OCI-LY3 (cell line): ENCODE data around the gene ABHD13.

ENCODE experiments used
- CTCF ChIP-seq: fragments of 200-600, 300-600 bp; sonication (generic); IDR thresholded peaks from 2 replicates; pipeline ENCODE4 v1.5.1; 2014; ENCODE audit warnings: antibody characterized with exemption, low read length, low read depth
- EZH2phosphoT487 ChIP-seq: fragments of 200-600 bp; shearing (Covaris generic); IDR thresholded peaks from 2 replicates; pipeline ENCODE4 v1.6.1; 2018; ENCODE audit warnings: antibody characterized with exemption, mixed run types, low read depth

DNA sequence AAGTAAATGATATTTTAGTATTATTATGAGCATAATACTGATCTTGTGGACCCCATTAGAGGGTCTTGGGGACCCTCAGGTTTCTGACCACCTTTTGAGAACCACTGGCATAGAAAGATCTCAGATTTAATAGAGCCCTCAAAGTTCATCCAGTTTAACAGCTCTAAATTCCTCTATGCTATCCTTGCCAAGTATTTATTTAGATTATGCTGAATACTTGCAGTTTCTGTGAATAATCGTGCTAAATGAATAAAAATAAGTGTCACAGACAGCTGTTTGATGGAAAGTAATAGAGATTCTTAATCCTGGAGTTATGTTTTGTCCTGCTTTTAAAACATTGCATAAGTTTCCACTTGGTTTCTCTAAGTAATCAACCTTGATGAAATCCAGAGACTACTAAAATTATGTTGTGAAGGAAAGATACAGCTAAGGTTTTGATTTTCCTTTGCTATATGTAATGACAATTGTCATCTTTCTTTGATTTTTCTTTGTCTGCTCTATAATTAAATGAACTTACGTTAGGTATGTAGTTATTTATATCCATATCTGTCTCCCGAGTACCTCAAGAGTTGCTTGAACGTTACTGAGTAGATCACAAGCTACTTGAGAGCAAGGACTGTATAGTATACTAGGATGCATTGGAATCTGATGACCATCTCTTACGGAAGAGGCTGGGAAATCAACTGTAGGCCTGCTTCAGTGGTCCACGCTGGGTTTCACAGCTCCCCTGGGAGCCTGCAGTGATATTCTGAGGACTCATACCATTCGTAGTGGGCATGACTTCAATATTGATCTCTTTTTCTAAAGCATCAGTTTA lies 5.7 kb downstream of the ABHD13 start:
- no peak for TF ChIP-seq CTCF
- no peak for TF ChIP-seq EZH2phosphoT487
